GM23338 (cell line): ENCODE measurements around the gene SIVA1. TPM values are rescaled to one million over a fixed set of nuclear protein-coding genes. Genes with fewer than 3 reads are reported as not detected.

ENCODE experiments used
- ATAC-seq: fragments of 200-7000 bp; cut with Tn5 transposase; 3 replicates; pipeline ENCODE4 v1.9.1; 2020
- DNase-seq: peaks from one replicate; pipeline ENCODE4 v3.0.0-alpha.2; 2015; ENCODE audit warnings: low spot score
- H2AFZ ChIP-seq: fragments of 200-600 bp; sonication (generic); 2 replicates; pipeline ENCODE4 v1.8.0; 2016; ENCODE audit warnings: antibody characterized with exemption, mild to moderate bottlenecking, moderate library complexity
- H3F3A ChIP-seq: fragments of 200-600 bp; sonication (generic); replicated peaks from 2 replicates; pipeline ENCODE4 v1.8.0; 2017; ENCODE audit warnings: antibody characterized with exemption, mixed run types, low read depth
- H3K27ac ChIP-seq: fragments of 200-600 bp; sonication (generic); 2 replicates; pipeline ENCODE4 v1.6.1; 2016; ENCODE audit warnings: low read depth
- H3K27me3 ChIP-seq: fragments of 200-600 bp; sonication (generic); 2 replicates; pipeline ENCODE4 v1.8.0; 2016; ENCODE audit warnings: mild to moderate bottlenecking, mixed run types, moderate library complexity; ENCODE audit not compliant: insufficient read depth
- H3K36me3 ChIP-seq: fragments of 200-600 bp; sonication (generic); 2 replicates; pipeline ENCODE4 v1.8.0; 2016; ENCODE audit warnings: mild to moderate bottlenecking; ENCODE audit not compliant: insufficient read depth
- H3K4me1 ChIP-seq: fragments of 200-600 bp; sonication (generic); 2 replicates; pipeline ENCODE4 v1.8.0; 2016; ENCODE audit warnings: mild to moderate bottlenecking, moderate library complexity; ENCODE audit not compliant: insufficient read depth
- H3K4me2 ChIP-seq: fragments of 200-600 bp; sonication (generic); 2 replicates; pipeline ENCODE4 v1.7.1; 2017; ENCODE audit warnings: mixed run types
- H3K4me3 ChIP-seq: fragments of 200-600 bp; sonication (generic); 2 replicates; pipeline ENCODE4 v1.6.1; 2016; ENCODE audit warnings: mixed run types
- H3K79me2 ChIP-seq: fragments of 200-600 bp; sonication (generic); replicated peaks from 2 replicates; pipeline ENCODE4 v1.8.0; 2017; ENCODE audit warnings: mild to moderate bottlenecking; ENCODE audit not compliant: insufficient read depth
- H3K9me2 ChIP-seq: fragments of 200-600 bp; sonication (generic); 2 replicates; pipeline ENCODE4 v1.8.0; 2017; ENCODE audit not compliant: insufficient read depth
- H4K20me1 ChIP-seq: fragments of 200-600 bp; sonication (generic); replicated peaks from 2 replicates; pipeline ENCODE4 v1.8.0; 2017; ENCODE audit warnings: mild to moderate bottlenecking; ENCODE audit not compliant: insufficient read depth
- H3K27ac Mint-ChIP-seq: 2 replicates; pipeline ENCODE4 v1.8.0; 2020; ENCODE audit warnings: inconsistent platforms, mild to moderate bottlenecking, moderate library complexity, mixed read lengths
- H3K27me3 Mint-ChIP-seq: 3 replicates; pipeline ENCODE4 v1.8.0; 2022; ENCODE audit warnings: low read depth, mild to moderate bottlenecking, moderate library complexity, mixed read lengths, inconsistent platforms; ENCODE audit not compliant: insufficient read depth, poor library complexity
- H3K36me3 Mint-ChIP-seq: 3 replicates; pipeline ENCODE4 v1.8.0; 2021; ENCODE audit warnings: low read depth, mild to moderate bottlenecking, inconsistent platforms, moderate library complexity, mixed read lengths
- H3K4me1 Mint-ChIP-seq: 3 replicates; pipeline ENCODE4 v1.8.0; 2020; ENCODE audit warnings: mild to moderate bottlenecking, inconsistent platforms, mixed read lengths
- H3K4me3 Mint-ChIP-seq: 3 replicates; pipeline ENCODE4 v1.8.0; 2021; ENCODE audit warnings: moderate library complexity, mild to moderate bottlenecking, inconsistent platforms, mixed read lengths
- H3K9me3 Mint-ChIP-seq: 3 replicates; pipeline ENCODE4 v1.8.0; 2020; ENCODE audit warnings: moderate library complexity, mild to moderate bottlenecking, inconsistent platforms, mixed read lengths
- CREB1 ChIP-seq: fragments of 250-450 bp; sonication (Bioruptor Pico); IDR thresholded peaks from 2 replicates; pipeline ENCODE4 v1.5.0; 2020; ENCODE audit warnings: low read depth, mild to moderate bottlenecking, moderate library complexity
- ETS1 ChIP-seq: IDR thresholded peaks from 2 replicates; pipeline ENCODE4 v1.6.1; 2016; ENCODE audit warnings: antibody characterized with exemption
- EZH2 ChIP-seq: fragments of 200-600 bp; sonication (generic); IDR thresholded peaks from one replicate; pipeline ENCODE4 v1.8.0; 2017; ENCODE audit warnings: antibody characterized with exemption, mild to moderate bottlenecking, low read depth; ENCODE audit not compliant: unreplicated experiment
- JUNB ChIP-seq: IDR thresholded peaks from one replicate; pipeline ENCODE4 v1.6.1; 2016; ENCODE audit warnings: antibody characterized with exemption; ENCODE audit not compliant: unreplicated experiment
- NANOG ChIP-seq: IDR thresholded peaks from 2 replicates; pipeline ENCODE4 v1.6.1; 2016; ENCODE audit warnings: antibody characterized with exemption, borderline replicate concordance
- ZNF114 ChIP-seq: fragments of 250-450 bp; sonication (Bioruptor Pico); IDR thresholded peaks from 2 replicates; pipeline ENCODE4 v1.5.0; 2020; ENCODE audit warnings: mild to moderate bottlenecking, moderate library complexity
- ZNF462 ChIP-seq: fragments of 250-450 bp; sonication (Bioruptor Pico); IDR thresholded peaks from 2 replicates; pipeline ENCODE4 v1.5.0; 2020; ENCODE audit warnings: mild to moderate bottlenecking, moderate library complexity
- polyA plus RNA-seq: library from polyadenylated mRNA; unstranded; fragments of >200 nt; fragmentation: Nextera tagmentation; extraction: Ambion mirVana; gene quantifications from 2 replicates; pipeline ENCODE4 v1.2.1, GENCODE V29; 2016
- total RNA-seq: library from RNA; depleted of rRNA; stranded (reverse); fragments of >200 nt; shearing (Covaris generic); gene quantifications from 2 replicates; pipeline ENCODE4 v1.2.3, GENCODE V29; 2014

Gene SIVA1
- total and polyA plus RNA-seq, 2 experiments from 2014 or later, result 215 to 392 TPM

GRCh38 chr14:104782808-104783139 is 29.8 kb downstream of the SIVA1 start:
- ATAC-seq (no peak), DNase-seq (no peak)
- H3K36me3 Mint-ChIP-seq, result no peaks in the 10 kb centered on the region
- no peaks in the 10 kb centered on the region for H3K4me1 Mint-ChIP-seq
- Histone ChIP-seq H3K4me2 (no peak overlapping the region), H4K20me1 (no peaks in the 10 kb centered on the region), H3K9me2 (no peaks in the 10 kb centered on the region), H3F3A (no peaks in the 10 kb centered on the region), H3K27me3 (no peaks in the 10 kb centered on the region), H3K4me3 (no peak overlapping the region), H2AFZ (no peak overlapping the region), H3K79me2 (no peaks in the 10 kb centered on the region), H3K27ac (no peak overlapping the region), H3K4me1 (no peaks in the 10 kb centered on the region), H3K36me3 (no peaks in the 10 kb centered on the region)
- H3K9me3 Mint-ChIP-seq, result no peaks in the 10 kb centered on the region
- no peak overlapping the region for H3K27ac Mint-ChIP-seq
- H3K27me3 Mint-ChIP-seq, result peaks cover 5% of the 10 kb centered on the region
- H3K4me3 Mint-ChIP-seq, result no peak overlapping the region
- TF ChIP-seq JUNB (no peak), EZH2 (no peak), CREB1 (no peak), ZNF462 (CRISPR knock-in tag) (no peak), ETS1 (no peak), NANOG (no peak), ZNF114 (no peak)
